ENCODE data around the gene RAPGEF4.

The RAPGEF4 gene

DNA sequence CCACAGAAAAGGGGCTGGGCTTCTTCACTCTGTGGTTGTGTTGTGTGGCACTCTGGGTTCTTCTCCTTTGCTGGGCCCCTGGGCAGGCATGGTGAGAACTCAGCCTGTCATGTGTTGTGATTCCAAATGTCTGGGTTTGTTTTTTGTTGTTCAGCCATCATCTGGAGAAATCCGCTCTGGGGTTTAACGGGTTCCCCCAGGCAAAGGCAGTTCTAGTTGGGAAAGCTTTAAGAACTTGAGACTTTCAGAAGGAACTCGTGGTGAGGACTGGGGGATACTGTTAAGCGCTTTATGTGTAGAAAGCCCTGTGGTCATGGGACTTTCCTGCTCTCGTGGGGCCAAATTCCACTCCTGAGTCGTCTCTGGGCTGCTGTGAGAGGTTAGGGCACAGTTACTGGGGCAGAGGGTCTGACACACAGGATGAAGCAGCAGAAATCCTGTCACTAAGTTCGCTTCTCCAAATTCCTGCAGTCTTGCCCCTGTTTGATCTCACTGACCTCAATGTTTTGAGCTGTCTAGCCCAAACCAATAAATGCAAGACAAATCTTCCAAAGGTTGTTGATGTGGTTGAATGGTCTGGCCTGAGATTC lies 87.7 kb downstream of the RAPGEF4 start:
- no peak for DNase-seq (ENCODE audit: low spot score)

DNA sequence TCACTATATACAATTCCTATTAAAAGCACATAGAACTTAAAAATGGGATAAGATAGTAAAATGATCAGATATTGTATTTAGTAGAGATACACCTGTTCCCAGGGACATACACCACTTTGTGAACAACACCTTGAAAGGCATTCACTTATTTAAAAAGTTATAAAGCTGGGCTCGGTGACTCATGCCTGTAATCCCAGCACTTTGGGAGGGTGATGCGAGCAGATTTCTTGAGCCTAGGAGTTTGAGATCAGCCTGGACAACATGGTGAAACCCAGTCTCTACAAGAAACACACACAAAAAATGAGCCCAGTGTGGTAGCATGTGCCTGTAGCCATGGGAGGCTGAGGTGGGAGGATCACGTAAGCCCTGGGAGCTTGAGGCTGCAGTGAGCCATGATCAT lies 90.9 kb downstream of the RAPGEF4 start:
- no peak for DNase-seq (ENCODE audit: low spot score)

DNA sequence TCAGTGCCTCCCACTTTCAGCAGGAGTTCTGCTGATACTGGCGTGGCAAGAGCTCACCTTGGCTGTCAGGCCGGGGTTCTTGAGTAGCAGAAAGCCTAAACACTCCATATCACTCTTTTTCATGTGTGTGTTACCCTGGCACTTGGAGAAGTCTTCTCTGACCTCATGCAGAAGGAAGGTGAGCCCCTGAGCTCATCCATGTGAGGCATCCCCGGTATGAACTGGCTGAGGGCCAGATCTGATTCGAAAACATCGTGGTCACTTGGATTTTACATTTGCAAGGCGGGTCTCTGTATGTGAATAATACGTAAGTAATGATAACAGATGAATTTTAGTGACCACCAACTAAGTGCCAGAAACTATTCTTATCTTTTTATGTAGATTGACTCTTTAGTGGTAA lies 93.6 kb downstream of the RAPGEF4 start:
- no peak for DNase-seq (ENCODE audit: low spot score)

DNA sequence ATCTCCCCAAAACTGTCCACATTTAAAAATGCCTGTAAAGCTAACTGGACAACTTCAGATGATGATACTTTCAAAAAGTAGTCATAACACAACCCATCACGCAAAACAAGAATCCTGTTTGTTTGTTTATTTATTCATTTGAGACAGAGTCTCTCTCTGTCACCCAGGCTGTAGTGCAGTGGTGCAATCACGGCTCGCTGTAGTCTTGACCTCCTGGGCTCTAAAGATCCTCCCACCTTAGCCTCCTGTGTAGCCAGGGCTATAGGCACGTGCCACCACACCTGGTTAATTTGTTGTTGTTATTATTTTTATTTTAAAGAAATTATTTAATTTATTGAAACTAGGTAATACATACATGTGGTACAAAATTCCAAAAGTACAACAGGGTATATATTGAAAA lies 94.8 kb downstream of the RAPGEF4 start:
- DNase-seq (ENCODE audit: low spot score), result no peak

DNA sequence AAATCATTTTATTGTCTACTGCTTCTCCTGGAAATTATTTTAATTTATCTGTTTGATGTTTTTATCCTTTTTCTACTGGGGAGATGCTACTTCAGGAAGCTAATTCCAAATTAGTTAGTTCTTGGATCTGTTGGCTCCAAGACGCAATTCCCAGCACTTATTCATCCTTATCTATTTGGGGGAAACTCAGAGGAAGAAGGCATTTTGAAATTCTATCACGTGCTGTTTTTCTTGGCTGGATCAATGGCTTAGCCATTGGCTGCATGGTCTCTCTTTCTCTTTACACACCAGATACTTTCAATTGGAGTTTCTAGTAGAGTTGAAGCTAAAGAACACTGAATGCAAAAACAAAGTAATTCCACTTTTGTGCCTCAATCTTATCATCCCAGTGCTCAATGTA lies 98.3 kb downstream of the RAPGEF4 start:
- no peak for DNase-seq (ENCODE audit: low spot score)

DNA sequence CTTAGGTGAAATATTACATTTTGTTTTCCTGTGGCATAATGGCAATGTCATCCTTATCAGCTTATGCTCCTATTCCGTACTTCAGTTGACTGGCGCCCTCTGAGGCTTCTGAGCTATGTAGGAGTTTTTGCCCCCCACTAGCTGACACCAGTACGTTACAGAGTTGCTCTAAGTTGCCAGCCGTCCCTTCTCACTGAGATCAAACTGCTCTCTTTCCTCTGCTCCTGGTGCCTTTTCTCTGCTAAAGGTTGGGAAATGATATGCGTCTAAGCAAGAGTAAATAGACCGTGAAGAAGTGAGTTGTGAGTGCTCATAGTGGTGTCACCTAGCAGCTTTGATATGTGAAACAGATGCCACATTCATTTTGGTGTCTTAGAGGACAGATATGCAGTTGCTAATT lies 99.2 kb downstream of the RAPGEF4 start:
- DNase-seq (ENCODE audit: low spot score), result no peak

DNA sequence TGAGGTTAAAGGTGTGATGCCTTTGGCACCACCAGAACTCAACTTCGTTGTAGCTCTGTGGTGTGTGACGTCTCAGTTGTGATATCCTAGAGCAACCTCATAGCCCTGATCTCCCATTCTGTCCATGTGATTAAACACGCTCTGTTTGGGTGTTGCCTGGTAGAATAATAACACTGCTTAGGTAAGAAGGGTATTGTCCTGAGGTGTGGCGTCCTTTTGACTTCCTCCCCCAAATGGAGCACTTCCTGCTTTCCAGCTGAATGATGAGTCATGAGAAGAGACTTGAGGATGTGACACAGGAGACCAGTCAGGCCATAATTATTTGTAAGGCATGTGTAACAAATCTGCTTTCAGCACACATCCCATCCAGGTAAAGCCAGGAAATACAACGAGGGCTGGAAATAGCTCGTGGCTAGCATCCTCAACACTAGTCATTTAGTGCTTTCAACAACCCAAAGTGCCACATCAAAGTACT lies 100.7 kb downstream of the RAPGEF4 start:
- DNase-seq (ENCODE audit: low spot score), result no peak

DNA sequence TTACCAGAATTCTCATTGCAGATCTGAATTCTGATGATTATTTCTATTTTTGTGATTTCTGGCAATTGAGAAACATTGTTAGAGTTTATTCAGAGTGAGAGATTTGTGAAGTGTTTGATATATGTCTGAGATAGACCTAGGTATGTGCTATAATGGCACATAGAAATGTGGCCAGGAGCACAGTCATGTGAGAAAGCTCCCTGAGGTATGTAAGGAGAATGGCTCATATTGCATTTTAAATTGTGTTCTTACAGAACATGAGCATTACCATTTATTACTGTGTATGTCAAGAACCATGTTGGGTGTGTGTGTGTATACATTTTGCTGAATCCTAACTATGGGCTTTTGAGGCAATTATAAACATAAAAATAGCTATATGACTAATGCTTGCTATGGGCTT lies 101.2 kb downstream of the RAPGEF4 start:
- DNase-seq (ENCODE audit: low spot score), result no peak

DNA sequence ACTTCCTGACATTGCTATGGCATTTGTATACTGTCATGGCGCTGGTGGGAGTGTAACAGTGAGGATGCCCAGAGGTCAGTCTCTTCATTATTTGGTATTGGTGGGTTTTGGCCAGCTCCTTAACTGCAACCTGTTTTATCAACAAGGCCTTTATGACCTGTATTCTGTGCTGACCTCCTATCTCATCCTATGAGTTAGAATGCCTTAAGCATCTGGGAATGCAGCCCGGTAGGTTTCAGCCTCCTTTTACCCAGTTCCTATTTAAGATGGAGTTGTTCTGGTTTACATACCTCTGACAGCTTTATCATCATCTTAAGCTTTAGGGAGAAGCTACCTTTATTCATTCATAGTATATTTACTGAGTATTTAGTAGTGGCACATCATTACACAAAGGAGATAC lies 103.8 kb downstream of the RAPGEF4 start:
- DNase-seq (ENCODE audit: low spot score), result no peak

DNA sequence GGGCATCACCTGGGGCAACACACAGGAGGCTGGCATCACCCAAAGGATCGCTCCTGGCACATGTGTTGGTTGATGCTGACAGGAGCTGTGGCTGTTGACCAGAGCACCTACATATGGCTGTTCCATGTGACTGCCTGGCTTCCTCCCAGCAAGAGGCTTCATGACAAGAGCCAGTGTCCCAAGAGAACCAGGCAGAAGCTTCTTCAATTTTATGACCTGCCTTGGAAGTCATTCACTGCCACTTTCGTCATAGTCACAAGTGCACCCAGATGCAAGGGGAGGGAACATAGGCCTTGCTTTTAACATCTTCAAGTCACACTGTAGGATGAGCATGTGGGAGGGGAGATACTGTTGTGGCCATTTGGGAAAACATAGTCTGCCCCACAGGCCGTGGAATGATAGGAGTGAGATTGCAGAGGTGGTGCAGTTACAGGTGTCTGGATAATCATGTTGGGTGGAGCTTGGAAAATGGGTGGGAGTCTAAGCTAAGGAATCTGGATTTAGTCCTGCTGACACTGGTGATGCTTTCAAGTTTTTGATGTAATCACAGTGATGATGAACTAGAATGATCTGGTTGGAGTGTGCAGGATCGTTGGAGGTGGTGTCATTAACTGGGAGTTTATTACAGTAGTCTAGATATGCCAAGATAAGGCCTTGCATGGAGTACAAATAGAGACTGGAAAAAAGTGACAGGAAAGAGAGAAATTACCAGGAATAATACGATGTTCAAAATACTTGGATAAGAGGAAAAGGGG lies 107.0 kb downstream of the RAPGEF4 start:
- DNase-seq (ENCODE audit: low spot score), result no peak

DNA sequence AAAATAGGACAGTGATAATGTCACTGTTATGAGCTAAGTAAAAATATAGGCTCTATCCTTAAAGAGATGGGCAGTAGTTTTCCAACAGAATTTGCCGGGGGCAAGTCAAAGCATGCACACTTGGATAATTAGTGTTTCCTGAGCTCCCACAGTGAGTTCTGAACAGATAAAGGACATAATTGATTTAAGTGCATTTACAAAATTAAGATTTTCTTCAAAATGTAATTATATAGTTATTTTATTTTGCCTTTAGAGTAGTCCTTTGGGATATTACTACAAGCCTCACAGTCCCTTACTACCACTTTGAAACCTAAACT lies 107.6 kb downstream of the RAPGEF4 start:
- DNase-seq (ENCODE audit: low spot score), result no peak

DNA sequence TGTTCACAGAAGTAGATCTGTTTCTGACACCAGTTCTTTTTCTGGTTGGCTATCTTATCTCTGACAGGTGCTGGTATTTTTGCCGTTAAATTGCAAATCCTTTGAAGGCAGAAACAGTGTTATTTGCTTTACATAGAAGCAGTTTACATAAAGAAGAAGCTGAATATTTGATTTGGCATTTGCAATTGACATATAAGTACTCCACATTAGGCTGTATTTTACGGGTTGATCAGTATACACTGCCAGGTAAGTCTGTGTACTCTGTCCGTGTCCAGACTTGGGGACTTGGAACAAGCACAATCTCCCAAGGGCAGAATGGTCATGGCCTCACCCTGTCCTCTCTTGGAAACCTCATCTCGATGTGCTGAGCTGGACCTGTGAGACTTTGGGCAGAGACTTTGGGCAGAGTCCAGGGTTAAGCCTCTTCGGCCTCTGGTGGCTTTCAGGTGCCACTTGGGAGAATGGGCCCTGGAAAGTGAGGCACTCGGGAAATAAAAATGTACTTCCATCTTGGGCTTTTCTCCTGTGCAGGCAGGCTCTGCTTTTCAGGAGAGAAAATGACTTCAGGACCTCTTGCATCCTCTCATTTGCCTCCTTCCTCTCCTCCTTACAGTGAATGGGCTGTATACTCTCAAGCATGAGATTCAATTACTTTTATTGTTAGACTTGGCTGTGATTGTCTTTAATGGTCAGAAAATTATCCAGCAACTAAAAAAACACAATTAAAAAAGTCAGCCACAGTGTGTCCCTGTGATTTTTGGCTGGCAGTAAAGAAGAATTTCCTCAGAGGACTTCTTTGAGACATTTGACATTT lies 108.5 kb downstream of the RAPGEF4 start:
- no peak for DNase-seq (ENCODE audit: low spot score)

DNA sequence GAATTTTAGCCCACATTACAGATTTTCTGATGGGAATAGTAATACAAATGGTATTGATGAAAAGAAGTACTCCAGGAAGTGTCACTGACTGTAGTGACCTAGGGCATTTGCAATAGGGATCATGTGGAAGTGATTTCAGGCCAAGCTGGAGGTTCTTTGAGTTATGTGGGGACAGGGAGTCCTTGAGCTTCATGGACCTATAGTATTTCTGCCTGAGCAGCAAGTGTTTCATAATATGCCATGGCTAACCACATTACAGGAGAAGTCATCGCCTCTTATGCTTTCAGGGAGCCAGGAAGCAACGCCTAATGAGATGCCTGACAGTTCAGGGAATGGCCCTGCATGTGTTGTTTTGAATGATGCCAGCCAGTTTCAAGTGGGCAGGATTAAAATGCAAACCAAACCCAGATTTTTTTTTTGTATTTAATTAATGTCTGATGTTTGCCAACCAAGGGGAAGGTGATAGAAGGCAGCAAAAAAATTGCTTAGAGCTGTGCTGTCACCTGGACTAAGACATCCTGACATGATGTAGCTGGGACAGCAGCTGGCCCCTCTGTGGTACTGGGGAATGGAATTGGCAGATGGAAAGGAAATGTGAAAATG lies 109.5 kb downstream of the RAPGEF4 start:
- DNase-seq (ENCODE audit: low spot score), result no peak

DNA sequence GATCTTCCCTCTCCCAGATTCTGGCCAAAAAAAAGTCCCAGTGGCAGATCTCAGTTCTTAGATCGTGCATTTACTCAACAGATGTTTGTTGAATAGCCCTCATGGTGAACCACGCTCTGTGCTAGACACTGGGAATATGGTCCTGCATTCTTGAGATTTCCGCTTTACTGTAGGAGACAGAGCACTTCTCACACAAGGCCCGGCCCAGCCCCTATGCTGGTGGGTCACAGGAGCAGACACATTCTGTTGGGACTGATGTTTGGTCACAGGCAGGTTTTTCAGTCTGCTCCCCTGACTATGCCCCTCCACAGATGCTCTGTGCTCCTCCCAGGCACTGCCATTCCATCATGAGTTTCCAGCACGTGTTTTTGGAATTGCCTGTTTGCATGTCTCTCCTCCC lies 110.9 kb downstream of the RAPGEF4 start:
- DNase-seq (ENCODE audit: low spot score), result no peak

DNA sequence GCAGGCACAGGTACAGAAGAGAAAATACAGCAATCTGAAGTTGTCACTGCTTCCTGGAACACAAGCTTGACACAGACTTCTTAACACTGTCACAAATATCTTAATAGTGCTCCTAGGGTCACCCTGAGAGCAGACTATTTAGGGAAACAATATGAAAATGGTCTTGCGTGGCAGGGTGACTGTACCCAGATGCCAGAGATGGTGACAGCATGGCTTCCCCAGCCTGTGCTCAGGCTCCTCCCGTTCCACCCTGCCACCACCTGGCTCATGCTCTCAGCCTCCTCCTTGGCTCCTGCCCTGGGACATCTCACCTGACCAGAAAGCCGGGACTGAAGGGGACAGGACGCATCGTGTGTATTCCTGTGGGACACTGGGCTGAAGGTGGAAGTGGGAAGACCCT lies 111.5 kb downstream of the RAPGEF4 start:
- DNase-seq (ENCODE audit: low spot score), result no peak

DNA sequence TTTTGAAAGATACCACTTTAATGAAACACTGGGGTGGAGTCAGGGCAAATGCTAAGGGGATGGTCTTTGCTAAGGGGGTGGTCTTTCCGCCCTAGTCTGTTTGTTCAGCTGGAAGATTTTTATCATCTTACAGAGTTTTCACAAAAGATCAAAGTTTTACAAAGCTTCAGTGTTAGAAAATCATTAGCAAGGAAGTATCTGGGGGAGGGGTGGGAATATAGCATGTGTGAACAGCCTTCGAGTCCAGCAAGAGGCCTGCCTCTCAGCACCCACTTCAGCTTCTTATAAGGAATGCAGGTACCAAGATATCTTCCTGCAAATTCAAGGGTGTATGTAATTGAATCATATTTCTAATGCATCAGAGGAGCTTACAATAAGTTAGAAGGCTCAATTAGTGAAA lies 112.9 kb downstream of the RAPGEF4 start:
- DNase-seq (ENCODE audit: low spot score), result no peak

DNA sequence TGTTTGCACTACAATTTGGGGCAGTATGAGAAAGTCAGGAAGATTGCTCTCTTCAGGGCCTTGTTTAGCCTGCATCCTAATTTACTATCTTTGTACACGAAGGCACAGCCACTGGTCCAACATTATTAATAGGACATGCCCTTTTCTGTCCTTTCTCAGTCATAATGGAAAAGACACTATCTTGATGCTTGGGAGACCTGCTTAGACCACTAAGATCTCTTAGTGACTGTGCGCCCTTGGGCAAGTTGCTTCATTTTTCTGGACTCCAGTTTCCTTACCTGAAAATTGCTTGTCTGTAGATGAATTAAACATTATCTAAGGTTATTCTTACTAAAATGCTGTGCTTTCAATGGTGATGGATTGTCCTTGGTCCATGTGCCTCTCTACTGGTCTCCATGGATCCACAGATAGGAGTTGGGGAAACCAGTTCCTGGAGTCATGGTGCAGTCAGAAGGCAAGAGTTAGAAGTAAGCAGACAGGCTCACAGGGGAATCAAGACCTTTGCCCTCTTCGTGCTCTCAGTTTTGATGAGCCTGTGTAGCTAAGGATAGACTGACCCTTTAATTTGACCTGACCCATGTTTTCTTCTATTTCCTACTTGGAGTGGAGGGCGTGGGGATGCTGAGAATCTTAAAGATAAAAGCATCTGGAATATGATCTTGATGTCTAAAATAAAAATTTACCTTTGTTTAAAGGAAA lies 114.0 kb downstream of the RAPGEF4 start:
- no peak for DNase-seq (ENCODE audit: low spot score)

DNA sequence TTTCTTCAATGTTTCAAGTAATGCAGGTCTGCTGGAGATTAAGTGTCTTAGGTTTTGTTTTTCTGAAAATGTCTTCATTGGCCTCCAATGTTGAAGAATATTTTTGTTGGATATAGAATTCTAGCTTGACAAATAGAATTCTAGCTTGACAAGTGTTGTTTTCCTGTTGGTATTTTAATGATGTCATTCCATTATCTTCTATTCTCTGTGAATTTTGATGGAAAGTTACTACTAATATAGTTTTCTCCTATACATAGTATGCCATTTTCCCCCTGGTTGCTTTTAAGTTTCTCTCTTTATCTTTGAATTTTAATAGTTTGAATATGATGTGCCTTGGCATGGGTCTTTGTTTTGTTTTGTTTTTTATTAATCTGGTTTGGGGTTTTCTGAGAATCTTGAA lies 119.9 kb downstream of the RAPGEF4 start:
- DNase-seq (ENCODE audit: low spot score), result no peak

DNA sequence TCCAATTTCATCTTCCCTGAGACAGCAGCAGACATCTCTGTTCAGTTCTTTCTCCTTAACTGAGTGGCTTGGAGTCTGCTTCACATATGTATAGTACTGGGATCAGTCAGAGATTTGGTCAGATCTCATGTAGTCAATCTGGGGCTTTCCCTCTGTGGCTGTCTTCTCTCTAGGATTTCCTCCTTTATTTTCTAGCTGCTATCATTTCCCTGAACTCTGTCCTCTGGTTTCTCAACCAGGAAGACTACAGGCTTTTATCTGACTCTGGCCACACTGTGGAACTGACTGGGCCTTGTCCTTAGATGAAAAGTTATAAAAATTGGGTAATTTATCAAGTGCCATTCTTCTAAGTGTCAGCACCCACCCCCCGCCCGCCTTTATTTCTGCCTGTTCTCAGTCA lies 121.0 kb downstream of the RAPGEF4 start:
- DNase-seq (ENCODE audit: low spot score), result no peak

DNA sequence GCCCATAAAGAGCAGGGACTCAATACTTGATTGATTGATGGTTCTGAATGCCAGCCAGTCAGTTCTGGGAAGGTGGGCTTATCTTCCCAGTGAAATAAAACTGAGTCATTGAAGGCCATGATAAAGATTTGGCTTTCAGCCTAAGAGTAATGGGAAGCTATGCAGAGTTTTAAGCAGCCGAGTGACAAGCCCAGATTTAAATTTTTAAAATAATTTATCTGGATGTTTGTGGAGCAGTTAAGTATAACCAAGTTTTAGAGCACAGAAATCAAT lies 122.8 kb downstream of the RAPGEF4 start:
- no peak for DNase-seq (ENCODE audit: low spot score)

DNA sequence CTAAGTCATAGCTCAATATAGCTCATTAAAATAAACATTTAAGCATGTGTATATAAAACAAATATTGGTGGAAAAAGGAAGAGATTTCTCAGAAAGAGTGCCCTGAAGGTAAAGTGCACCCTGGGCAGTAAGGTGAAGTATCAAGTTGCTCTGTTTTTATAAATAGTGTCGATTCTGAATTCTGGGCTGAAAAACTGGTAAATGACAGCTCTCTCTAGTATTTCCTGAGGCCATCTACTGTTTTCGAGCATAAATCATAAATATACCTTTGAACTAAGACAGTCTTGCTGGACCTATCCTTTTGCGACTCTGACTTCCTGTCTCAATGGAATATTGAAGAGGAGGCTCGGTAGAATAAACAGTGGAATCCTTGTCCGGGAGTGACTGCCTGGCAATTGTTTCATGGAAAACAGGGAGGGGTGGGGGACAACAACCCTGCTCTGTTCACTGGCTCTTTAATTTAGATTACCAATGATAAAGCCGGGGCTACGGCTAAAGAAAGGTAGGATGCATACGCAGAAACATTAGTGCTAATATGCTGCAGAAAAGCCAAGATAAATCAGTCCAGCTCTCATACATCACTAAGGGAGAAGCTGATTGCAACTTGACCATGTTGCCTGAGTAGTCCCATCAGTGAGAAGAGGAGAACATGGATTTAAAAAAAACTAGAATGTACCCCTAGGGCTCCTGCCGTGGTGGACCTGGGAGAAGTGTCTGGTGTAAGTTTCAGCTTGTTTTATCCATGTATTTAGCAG lies 124.1 kb downstream of the RAPGEF4 start:
- DNase-seq (ENCODE audit: low spot score), result no peak

DNA sequence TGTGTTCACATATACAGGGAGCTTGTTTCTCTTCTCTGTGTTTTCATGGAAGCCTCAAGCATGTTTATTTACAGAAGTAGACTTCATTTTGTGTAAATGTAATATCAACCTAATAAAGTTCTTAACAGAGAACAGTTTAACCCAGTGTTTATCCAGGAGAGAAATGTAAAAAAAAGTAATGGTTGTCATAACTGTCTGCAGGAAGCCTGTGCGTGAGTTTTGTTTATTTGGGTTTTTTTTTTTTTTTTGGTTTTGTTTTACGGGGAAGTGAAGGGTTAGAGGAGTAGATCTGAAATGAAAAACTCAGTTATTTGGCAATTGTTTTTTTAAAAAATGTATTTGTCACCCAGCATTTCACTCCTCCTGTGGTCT lies 124.7 kb downstream of the RAPGEF4 start:
- no peak for DNase-seq (ENCODE audit: low spot score)

Data from HuH-7.5 (cell line).